HUDEP-2 (cell line): ENCODE measurements around the gene ABCD1.
"Not testable (repeated sequence)": the region's sequence is repeated elsewhere in the genome, so short reads cannot be mapped to it uniquely, and the experiment has no call there.

Experiments
- DNase-seq, 76 experiments: peaks; one replicate each; lab custom pipeline; 2025; ENCODE audit not compliant: unreplicated experiment in 76 of 76; lab: John Stamatoyannopoulos, UW

The ABCD1 gene

GRCh38 chrX:153693216-153694086, 31.2 kb upstream of the ABCD1 start:
- DNase-seq: no peak

DNA sequence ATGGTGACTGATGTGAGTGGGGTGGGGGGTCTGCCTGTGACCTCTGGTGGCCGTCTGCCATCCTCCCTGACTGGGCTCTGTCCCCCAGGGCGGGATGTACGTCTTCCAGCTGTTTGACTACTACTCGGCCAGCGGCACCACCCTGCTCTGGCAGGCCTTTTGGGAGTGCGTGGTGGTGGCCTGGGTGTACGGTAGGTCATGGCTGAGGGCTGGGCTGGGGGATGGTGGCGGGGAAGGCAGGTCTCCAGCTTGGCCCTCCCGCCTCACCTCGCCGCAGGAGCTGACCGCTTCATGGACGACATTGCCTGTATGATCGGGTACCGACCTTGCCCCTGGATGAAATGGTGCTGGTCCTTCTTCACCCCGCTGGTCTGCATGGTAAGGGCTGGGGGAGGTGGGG, 30.4 kb upstream of the ABCD1 start:
- DNase-seq: not testable (repeated sequence)

DNA sequence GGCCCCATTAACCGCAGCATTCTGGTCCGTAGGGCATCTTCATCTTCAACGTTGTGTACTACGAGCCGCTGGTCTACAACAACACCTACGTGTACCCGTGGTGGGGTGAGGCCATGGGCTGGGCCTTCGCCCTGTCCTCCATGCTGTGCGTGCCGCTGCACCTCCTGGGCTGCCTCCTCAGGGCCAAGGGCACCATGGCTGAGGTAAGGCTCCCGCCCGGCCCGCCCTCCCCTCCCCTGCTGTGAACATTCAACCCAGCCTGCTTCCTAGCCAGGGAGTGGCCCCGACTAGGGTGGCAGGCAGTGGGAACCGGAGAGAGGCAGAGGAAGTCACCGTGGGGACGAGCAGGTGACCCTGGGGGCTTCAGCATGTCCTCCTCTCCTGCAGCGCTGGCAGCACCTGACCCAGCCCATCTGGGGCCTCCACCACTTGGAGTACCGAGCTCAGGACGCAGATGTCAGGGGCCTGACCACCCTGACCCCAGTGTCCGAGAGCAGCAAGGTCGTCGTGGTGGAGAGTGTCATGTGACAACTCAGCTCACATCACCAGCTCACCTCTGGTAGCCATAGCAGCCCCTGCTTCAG, 29.9 kb upstream of the ABCD1 start:
- DNase-seq: no peak

GRCh38 chrX:153696100-153696499, 28.6 kb upstream of the ABCD1 start:
- DNase-seq: no peak

- DNase-seq: not testable (repeated sequence)
Observed at GRCh38 chrX:153696538-153696937, 28.1 kb upstream of the ABCD1 start.

DNA sequence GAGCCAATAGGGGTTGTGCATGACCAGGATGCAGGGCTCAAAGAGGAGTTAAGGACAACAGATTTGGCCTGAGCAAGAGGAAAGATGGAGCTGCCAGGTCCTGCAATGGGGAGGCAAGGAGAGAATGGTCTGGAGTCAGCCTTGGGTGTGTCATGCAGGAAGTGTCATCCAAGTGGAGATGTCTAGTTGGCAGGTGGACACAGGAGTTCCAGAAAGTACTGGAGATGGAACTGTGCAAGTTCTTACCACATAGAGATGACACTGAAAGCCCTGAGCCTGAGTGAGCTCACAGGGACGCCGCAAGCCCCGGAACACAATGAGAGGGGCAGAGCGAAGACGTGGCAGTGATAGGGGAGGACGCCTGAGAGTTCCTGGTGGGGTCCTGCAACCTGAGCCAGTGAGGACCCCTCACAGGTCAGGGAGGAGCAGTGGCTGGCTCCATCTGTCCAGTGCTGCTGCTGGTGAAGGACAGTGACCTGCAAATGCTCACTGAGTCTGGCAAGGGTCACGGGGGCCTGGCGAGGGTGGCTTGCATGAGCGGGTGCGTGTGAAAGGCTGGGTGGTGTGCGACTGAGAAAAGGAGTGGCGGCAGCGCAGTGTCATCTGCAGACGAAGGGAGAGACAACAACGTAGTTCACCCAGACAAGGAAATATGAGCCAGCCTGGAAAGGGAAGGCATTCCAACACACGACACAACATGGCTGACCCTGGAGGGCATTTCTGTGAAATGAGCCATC, 27.5 kb upstream of the ABCD1 start:
- DNase-seq: peak in 1 of 76 experiments; percentile 4

- peak in 5 of 76 experiments; percentile 0 to 12 (median 5) for DNase-seq
Observed at GRCh38 chrX:153697924-153698865, 26.5 kb upstream of the ABCD1 start.

DNA sequence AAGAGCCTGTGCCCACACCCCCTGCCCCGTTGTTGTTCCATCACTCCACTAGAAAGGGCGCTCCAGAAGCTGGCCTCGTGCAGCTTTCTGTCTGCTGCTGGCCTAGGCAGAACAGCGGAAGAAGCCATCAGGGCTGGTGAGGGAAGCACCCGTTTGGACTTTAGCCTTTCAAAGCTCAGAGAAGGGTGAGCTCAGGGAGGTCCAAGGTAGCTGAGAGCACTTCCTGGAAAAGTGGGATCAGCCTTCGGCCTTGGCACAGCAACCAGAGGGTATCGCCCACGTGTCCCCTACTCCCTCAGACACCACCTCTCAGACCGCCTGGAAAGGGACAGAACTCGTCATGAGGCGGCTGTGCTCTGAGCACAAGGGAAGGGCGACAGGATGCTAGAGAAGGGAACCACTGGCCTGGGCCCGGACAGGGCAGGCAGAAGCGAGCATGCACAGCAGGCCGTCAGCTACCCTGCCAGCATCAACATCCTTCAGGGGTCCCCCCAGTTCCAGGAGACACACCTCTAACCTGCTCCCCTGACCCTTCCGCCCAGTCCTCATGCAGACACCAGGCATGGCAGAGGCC, 25.4 kb upstream of the ABCD1 start:
- DNase-seq: not testable (repeated sequence)

GRCh38 chrX:153699784-153700371, 24.8 kb upstream of the ABCD1 start:
- not testable (repeated sequence) for DNase-seq

GRCh38 chrX:153700376-153700945, 24.2 kb upstream of the ABCD1 start:
- no peak for DNase-seq

GRCh38 chrX:153700967-153701366, 23.7 kb upstream of the ABCD1 start:
- no peak for DNase-seq

- DNase-seq: no peak
Observed at GRCh38 chrX:153701706-153702105, 22.9 kb upstream of the ABCD1 start.

GRCh38 chrX:153702336-153703035, 22.2 kb upstream of the ABCD1 start:
- peak in 7 of 76 experiments; percentile 7 to 25 (median 15) for DNase-seq

DNA sequence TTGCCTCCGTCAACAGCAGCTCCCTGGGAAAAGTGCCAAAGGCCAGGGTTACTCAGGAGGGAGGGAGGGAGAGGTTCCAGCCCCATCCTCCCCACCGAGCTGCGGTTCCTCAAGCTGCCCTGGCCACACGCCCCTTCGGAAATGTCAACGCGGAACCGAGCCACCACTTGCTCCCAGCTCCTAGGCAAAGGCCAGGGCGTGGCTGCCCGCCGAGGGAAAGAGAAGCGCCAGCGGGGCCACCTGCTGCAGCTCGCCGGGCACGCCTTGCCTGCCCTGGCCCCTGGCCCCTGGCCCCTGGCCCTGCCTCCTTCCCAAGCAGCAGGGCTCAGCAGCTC, 21.7 kb upstream of the ABCD1 start:
- no peak for DNase-seq

DNA sequence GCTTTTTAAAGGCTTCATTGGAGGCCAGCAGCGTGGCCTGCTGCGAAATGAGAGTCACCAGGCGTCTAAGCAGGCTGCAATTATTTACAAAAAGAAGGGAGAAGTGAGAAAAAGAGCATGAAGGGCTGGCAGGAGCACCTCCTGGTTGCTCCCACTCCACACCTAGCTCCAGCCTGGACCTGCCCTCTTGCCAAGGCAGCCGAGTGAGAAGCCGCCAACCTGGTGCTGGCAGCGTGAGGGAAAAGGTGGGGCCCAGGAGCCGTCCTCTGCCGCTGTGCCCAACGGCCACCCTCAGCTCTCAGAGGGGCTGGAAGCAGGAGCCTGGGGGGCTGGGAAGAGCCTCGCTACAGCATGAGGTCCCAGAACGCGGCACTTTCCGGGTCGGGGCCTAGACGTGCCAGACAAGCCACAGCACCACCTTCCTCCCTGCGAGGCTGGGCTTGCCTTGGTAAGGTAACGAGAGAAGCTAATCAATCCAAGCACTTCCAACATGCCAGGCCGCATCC, 20.6 kb upstream of the ABCD1 start:
- DNase-seq: no peak

- DNase-seq: not testable (repeated sequence)
Observed at GRCh38 chrX:153704631-153705402, 19.8 kb upstream of the ABCD1 start.

DNA sequence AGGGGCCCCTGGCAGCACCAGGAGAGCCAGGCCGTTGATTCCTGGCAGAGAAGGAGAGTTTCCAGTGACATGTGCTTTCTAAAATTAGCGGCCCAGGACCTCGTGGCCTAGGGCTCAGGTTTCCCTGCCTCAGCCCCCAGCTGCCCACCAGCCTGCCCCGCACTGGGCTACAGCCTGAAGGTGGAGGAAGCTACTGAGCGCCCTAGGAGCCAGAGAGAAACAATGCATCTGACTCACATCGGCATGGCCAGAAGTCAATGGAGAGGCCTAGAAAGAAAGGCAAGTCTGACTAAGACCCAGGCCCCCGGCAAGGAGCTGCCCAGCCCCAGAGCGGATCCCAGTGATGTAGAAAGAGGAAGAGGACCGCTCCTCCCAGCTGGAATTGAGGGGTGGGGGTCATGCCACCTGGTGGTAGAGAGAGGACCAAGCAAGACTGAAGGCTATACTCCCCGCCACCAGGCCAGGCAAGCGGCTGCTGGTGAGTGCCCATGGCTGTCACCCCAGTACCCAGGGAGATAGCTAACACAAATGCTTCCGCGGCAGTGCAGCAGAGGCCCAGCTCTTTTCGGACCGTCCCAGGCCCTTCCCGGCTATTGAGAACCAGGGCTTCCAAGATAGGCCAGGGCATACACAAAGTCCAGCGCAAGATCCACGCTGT, 19.1 kb upstream of the ABCD1 start:
- not testable (repeated sequence) for DNase-seq
